Hepatocyte (in vitro differentiated cells): ENCODE data around the gene KRTAP12-4. TPM values are rescaled to one million over a fixed set of nuclear protein-coding genes. Genes with fewer than 3 reads are reported as not detected.

Experiments used
- DNase-seq: peaks from one replicate; pipeline ENCODE4 v3.0.0-alpha.2; 2016; ENCODE audit warnings: low spot score
- H2AFZ ChIP-seq: fragments of 200-600 bp; sonication (generic); 2 replicates; pipeline ENCODE4 v1.6.0; 2016; ENCODE audit warnings: antibody characterized with exemption, mild to moderate bottlenecking
- H3K27ac ChIP-seq: fragments of 200-600 bp; sonication (generic); 2 replicates; pipeline ENCODE4 v1.5.1; 2016; ENCODE audit warnings: mild to moderate bottlenecking
- H3K27me3 ChIP-seq: fragments of 200-600 bp; sonication (generic); 2 replicates; pipeline ENCODE4 v1.6.1; 2016
- H3K36me3 ChIP-seq: fragments of 200-600 bp; sonication (generic); replicated peaks from 2 replicates; pipeline ENCODE4 v1.5.1; 2016; ENCODE audit warnings: low read depth; ENCODE audit not compliant: insufficient read depth
- H3K4me1 ChIP-seq: fragments of 200-600 bp; sonication (generic); 2 replicates; pipeline ENCODE4 v1.5.1; 2016; ENCODE audit warnings: mild to moderate bottlenecking, moderate library complexity; ENCODE audit not compliant: insufficient read depth
- H3K4me2 ChIP-seq: fragments of 200-600 bp; sonication (generic); 2 replicates; pipeline ENCODE4 v1.6.0; 2016
- H3K4me3 ChIP-seq: fragments of 200-600 bp; sonication (generic); 2 replicates; pipeline ENCODE4 v1.5.1; 2016; ENCODE audit warnings: mild to moderate bottlenecking
- H3K79me2 ChIP-seq: fragments of 200-600 bp; sonication (generic); 2 replicates; pipeline ENCODE4 v1.6.0; 2017; ENCODE audit warnings: mild to moderate bottlenecking
- H3K9me2 ChIP-seq: fragments of 200-600 bp; sonication (generic); replicated peaks from 2 replicates; pipeline ENCODE4 v1.6.0; 2017; ENCODE audit warnings: mild to moderate bottlenecking; ENCODE audit not compliant: insufficient read depth
- H3K9me3 ChIP-seq: fragments of 200-600 bp; sonication (generic); 2 replicates; pipeline ENCODE4 v1.5.1; 2016; ENCODE audit warnings: low read depth, mild to moderate bottlenecking
- H4K20me1 ChIP-seq: fragments of 200-600 bp; sonication (generic); 2 replicates; pipeline ENCODE4 v1.6.0; 2016; ENCODE audit warnings: mild to moderate bottlenecking; ENCODE audit not compliant: insufficient read depth, poor library complexity, severe bottlenecking
- CTCF ChIP-seq: fragments of 200-600 bp; sonication (generic); IDR thresholded peaks from 2 replicates; pipeline ENCODE4 v1.5.1; 2016; ENCODE audit warnings: antibody characterized with exemption, mild to moderate bottlenecking; ENCODE audit not compliant: poor library complexity
- EZH2 ChIP-seq: fragments of 200-600 bp; sonication (generic); IDR thresholded peaks from 2 replicates; pipeline ENCODE4 v1.6.1; 2016; ENCODE audit warnings: antibody characterized with exemption, mild to moderate bottlenecking, borderline replicate concordance
- EZH2phosphoT487 ChIP-seq: fragments of 200-600 bp; sonication (generic); IDR thresholded peaks from one replicate; pipeline ENCODE4 v1.6.1; 2018; ENCODE audit warnings: antibody characterized with exemption, mild to moderate bottlenecking, low read depth, moderate library complexity; ENCODE audit not compliant: unreplicated experiment, severe bottlenecking
- WGBS: methylation state at CpG from one replicate; pipeline ENCODE4 v1.1.6; 2016; ENCODE audit warnings: low lambda C conversion rate; ENCODE audit errors: missing lambda C conversion rate; 5-methylcytosine and 5-hydroxymethylcytosine counted together
- polyA plus RNA-seq: library from polyadenylated mRNA; unstranded; fragments of >200 nt; fragmentation: Nextera tagmentation; extraction: Ambion mirVana; gene quantifications from 2 replicates; pipeline ENCODE4 v1.2.1, GENCODE V29; 2016
- total RNA-seq: library from RNA; depleted of rRNA; stranded (reverse); fragments of >200 nt; gene quantifications from 2 replicates; pipeline ENCODE4 v1.2.3, GENCODE V29; 2014

The KRTAP12-4 gene
- total RNA-seq (not detected in 2 replicates), polyA plus RNA-seq (not detected in 2 replicates)

- no peak within 1 kb of the TSS for H2AFZ ChIP-seq
- DNase-seq: no peak
Observed at GRCh38 chr21:44654576-44655175, at the start of gene KRTAP12-4. KRTAP12-4 (minus strand) TSS chr21:44654659; CDS start chr21:44654614, 45 bp downstream.

GRCh38 chr21:44703731-44704635 is 49.5 kb upstream of the KRTAP12-4 start:
- no peaks in the 10 kb centered on the region for H3K9me2 ChIP-seq
- peaks cover 78% of the 10 kb centered on the region for H3K27me3 ChIP-seq
- H3K4me3 ChIP-seq: no peak overlapping the region
- no peak overlapping the region for H3K27ac ChIP-seq
- H3K36me3 ChIP-seq: no peaks in the 10 kb centered on the region
- TF ChIP-seq EZH2: no peak
- no peak for TF ChIP-seq EZH2phosphoT487
- TF ChIP-seq CTCF: no peak
- H3K79me2 ChIP-seq: no peaks in the 10 kb centered on the region
- no peaks in the 10 kb centered on the region for H3K9me3 ChIP-seq
- H3K4me1 ChIP-seq: peaks cover 1% of the 10 kb centered on the region
- no peak overlapping the region for H2AFZ ChIP-seq
- whole genome bisulfite sequencing: 41% methylated on average over 13 of the region's 13 CpGs
- DNase-seq: no peak
- H4K20me1 ChIP-seq: no peaks in the 10 kb centered on the region
- no peak overlapping the region for H3K4me2 ChIP-seq

More at GRCh38 chr21:44654576-44655175, at the start of gene KRTAP12-4:
- Histone ChIP-seq H3K4me2 (no peak within 1 kb of the TSS), H3K4me1 (no peaks in the 10 kb centered on the region), H3K36me3 (no peaks in the 10 kb centered on the region), H4K20me1 (no peaks in the 10 kb centered on the region), H3K27ac (no peak within 1 kb of the TSS), H3K4me3 (no peak within 1 kb of the TSS), H3K9me2 (no peaks in the 10 kb centered on the region), H3K79me2 (no peaks in the 10 kb centered on the region), H3K9me3 (no peaks in the 10 kb centered on the region), H3K27me3 (no peaks in the 10 kb centered on the region)
- 84% methylated on average over 8 of the region's 9 CpGs for WGBS
- no peak for TF ChIP-seq EZH2phosphoT487
- no peak for TF ChIP-seq CTCF
- no peak for TF ChIP-seq EZH2

GRCh38 chr21:44702973-44703730 is 48.7 kb upstream of the KRTAP12-4 start:
- DNase-seq: no peak
- Histone ChIP-seq H3K4me3 (no peak overlapping the region), H3K4me2 (no peak overlapping the region), H3K4me1 (peaks cover 3% of the 10 kb centered on the region), H4K20me1 (no peaks in the 10 kb centered on the region), H3K9me3 (no peaks in the 10 kb centered on the region), H3K27ac (no peak overlapping the region), H3K27me3 (peaks cover 74% of the 10 kb centered on the region), H3K9me2 (no peaks in the 10 kb centered on the region), H3K36me3 (no peaks in the 10 kb centered on the region), H2AFZ (no peak overlapping the region), H3K79me2 (no peaks in the 10 kb centered on the region)
- 65% methylated on average over 16 of the region's 16 CpGs for WGBS
- TF ChIP-seq EZH2phosphoT487 (no peak), CTCF (no peak), EZH2 (no peak)
